Fibroblast of peridontal ligament (primary cell): ENCODE data around the gene GAREM2.
A peak's percentile ranks its signal among the peaks of the same experiment; 100 is the strongest.
"Not testable (repeated sequence)": the region's sequence is repeated elsewhere in the genome, so short reads cannot be mapped to it uniquely, and the experiment has no call there.

Experiments
- DNase-seq: peaks from one replicate; pipeline ENCODE4 v3.0.0-alpha.2; 2010; ENCODE audit errors: extremely low read depth

GAREM2 gene

GRCh38 chr2:26172871-26173775 is at the start of gene GAREM2:
TSS of gene GAREM2 (plus strand) at chr2:26173088. CDS start at chr2:26173221, 133 bp downstream.
- DNase-seq, result no peak

GRCh38 chr2:26123426-26123825 is 49.5 kb upstream of the GAREM2 start:
- DNase-seq, result no peak

- DNase-seq, result no peak
Observed at GRCh38 chr2:26126074-26126473, 46.8 kb upstream of the GAREM2 start.

GRCh38 chr2:26128176-26128575 is 44.7 kb upstream of the GAREM2 start:
- no peak for DNase-seq

- no peak for DNase-seq
Observed at GRCh38 chr2:26130763-26131162, 42.1 kb upstream of the GAREM2 start.

GRCh38 chr2:26136451-26136850 is 36.4 kb upstream of the GAREM2 start:
- DNase-seq, result no peak

- no peak for DNase-seq
Observed at GRCh38 chr2:26139269-26140183, 33.4 kb upstream of the GAREM2 start.

GRCh38 chr2:26141145-26141769 is 31.6 kb upstream of the GAREM2 start:
- DNase-seq, result no peak

GRCh38 chr2:26144031-26144430 is 28.9 kb upstream of the GAREM2 start:
- no peak for DNase-seq

- peak; percentile 72 for DNase-seq
Observed at GRCh38 chr2:26144953-26145680, 27.8 kb upstream of the GAREM2 start.

GRCh38 chr2:26148501-26148900 is 24.4 kb upstream of the GAREM2 start:
- DNase-seq, result peak; percentile 29

- DNase-seq, result no peak
Observed at GRCh38 chr2:26150243-26150642, 22.6 kb upstream of the GAREM2 start.

GRCh38 chr2:26157580-26157979 is 15.3 kb upstream of the GAREM2 start:
- DNase-seq, result no peak

- DNase-seq, result no peak
Observed at GRCh38 chr2:26161926-26162325, 11.0 kb upstream of the GAREM2 start.

GRCh38 chr2:26162963-26163362 is 9.9 kb upstream of the GAREM2 start:
- DNase-seq, result no peak

GRCh38 chr2:26164231-26164630 is 8.7 kb upstream of the GAREM2 start:
- no peak for DNase-seq

- DNase-seq, result no peak
Observed at GRCh38 chr2:26164641-26165211, 8.2 kb upstream of the GAREM2 start.

- no peak for DNase-seq
Observed at GRCh38 chr2:26165403-26165802, 7.5 kb upstream of the GAREM2 start.

GRCh38 chr2:26166541-26166940 is 6.3 kb upstream of the GAREM2 start:
- DNase-seq, result not testable (repeated sequence)

- no peak for DNase-seq
Observed at GRCh38 chr2:26168785-26169184, 4.1 kb upstream of the GAREM2 start.

GRCh38 chr2:26169226-26169625 is 3.7 kb upstream of the GAREM2 start:
- DNase-seq, result no peak
